Lung (tissue), 12 donors: Measurements from ENCODE around the gene EEF1A2. TPM values are rescaled to one million over a fixed set of nuclear protein-coding genes. Genes with fewer than 3 reads are reported as not detected.

Experiments
- ATAC-seq: fragments of 200-7000 bp; cut with Tn5 transposase; one replicate; pipeline ENCODE4 v1.9.1; 2020; ENCODE audit warnings: moderate number of reproducible peaks; ENCODE audit not compliant: insufficient read depth, low FRiP score
- DNase-seq, 3 donors: peaks; one replicate each; pipeline ENCODE4 v3.0.0-alpha.2; 2013 to 2017
- H3K27ac ChIP-seq, 2 donors: one replicate each; pipeline ENCODE4 v1.5.1; 2013; ENCODE audit warnings: mild to moderate bottlenecking in 2 of 2, moderate library complexity in 2 of 2, control low read depth in 1 of 2, inconsistent platforms in 1 of 2, low read depth in 1 of 2, low read length in 1 of 2
- H3K27me3 ChIP-seq, 3 donors: one replicate each; pipeline ENCODE4 v1.5.1; 2013; ENCODE audit warnings: low read length in 2 of 3; ENCODE audit not compliant: control insufficient read depth in 3 of 3, insufficient read depth in 3 of 3
- H3K36me3 ChIP-seq, 4 donors: one replicate each; pipeline ENCODE4 v1.5.1; 2013; ENCODE audit warnings: low read length in 4 of 4, mild to moderate bottlenecking in 1 of 4, moderate library complexity in 1 of 4; ENCODE audit not compliant: control insufficient read depth in 4 of 4, insufficient read depth in 4 of 4
- H3K4me1 ChIP-seq, 5 donors: one replicate each; pipeline ENCODE4 v1.5.1; 2013; ENCODE audit warnings: low read length in 5 of 5, mild to moderate bottlenecking in 2 of 5, moderate library complexity in 1 of 5; ENCODE audit not compliant: control insufficient read depth in 5 of 5, insufficient read depth in 5 of 5
- H3K4me3 ChIP-seq: one replicate; pipeline ENCODE4 v1.5.1; 2013; ENCODE audit warnings: mild to moderate bottlenecking, control low read depth, moderate library complexity
- H3K9ac ChIP-seq, 2 donors: one replicate each; pipeline ENCODE4 v1.5.1; 2013; ENCODE audit warnings: low read length in 2 of 2, control low read depth in 1 of 2; ENCODE audit not compliant: insufficient read depth in 1 of 2
- H3K9me3 ChIP-seq, 4 donors: one replicate each; pipeline ENCODE4 v1.5.1; 2013; ENCODE audit warnings: low read length in 3 of 4, mild to moderate bottlenecking in 1 of 4, moderate library complexity in 1 of 4; ENCODE audit not compliant: control insufficient read depth in 4 of 4, insufficient read depth in 3 of 4
- whole genome bisulfite sequencing, 2 donors: extraction: QIAGEN DNeasy Blood & Tissue Kit; methylation state at CpG; one replicate each; pipeline ENCODE4 v1.1.7; 2013; 5-methylcytosine and 5-hydroxymethylcytosine counted together
- polyA plus RNA-seq, 2 donors: library from polyadenylated mRNA; stranded (reverse); fragments of 200-250 nt; gene quantifications; one replicate each; pipeline ENCODE4 v1.2.1, GENCODE V29; 2013
- total RNA-seq, 2 donors: library from RNA; depleted of rRNA in 1 of 2; stranded (reverse); fragments of >200 nt in 1 of 2; gene quantifications; one replicate each; pipeline ENCODE4 v1.2.1, GENCODE V29; 2014 to 2021
- TF ChIP-seq, protein P1 (sequence below): IDR thresholded peaks from 2 replicates; pipeline ENCODE4 v1.5.1; 2012; ENCODE audit warnings: mild to moderate bottlenecking; ENCODE audit errors: control extremely low read depth, extremely low read depth
- donor health status: control.
- donor health status: control.
- donor health status: Bipolar disorder and iron deficiency.
- donor health status: healthy.
- donor health status: DM: yes; HTN: yes; CAD: no.

EEF1A2 gene
- total and polyA plus RNA-seq, 4 donors, result 0.47 to 1.9 (median 1.0) TPM

DNA sequence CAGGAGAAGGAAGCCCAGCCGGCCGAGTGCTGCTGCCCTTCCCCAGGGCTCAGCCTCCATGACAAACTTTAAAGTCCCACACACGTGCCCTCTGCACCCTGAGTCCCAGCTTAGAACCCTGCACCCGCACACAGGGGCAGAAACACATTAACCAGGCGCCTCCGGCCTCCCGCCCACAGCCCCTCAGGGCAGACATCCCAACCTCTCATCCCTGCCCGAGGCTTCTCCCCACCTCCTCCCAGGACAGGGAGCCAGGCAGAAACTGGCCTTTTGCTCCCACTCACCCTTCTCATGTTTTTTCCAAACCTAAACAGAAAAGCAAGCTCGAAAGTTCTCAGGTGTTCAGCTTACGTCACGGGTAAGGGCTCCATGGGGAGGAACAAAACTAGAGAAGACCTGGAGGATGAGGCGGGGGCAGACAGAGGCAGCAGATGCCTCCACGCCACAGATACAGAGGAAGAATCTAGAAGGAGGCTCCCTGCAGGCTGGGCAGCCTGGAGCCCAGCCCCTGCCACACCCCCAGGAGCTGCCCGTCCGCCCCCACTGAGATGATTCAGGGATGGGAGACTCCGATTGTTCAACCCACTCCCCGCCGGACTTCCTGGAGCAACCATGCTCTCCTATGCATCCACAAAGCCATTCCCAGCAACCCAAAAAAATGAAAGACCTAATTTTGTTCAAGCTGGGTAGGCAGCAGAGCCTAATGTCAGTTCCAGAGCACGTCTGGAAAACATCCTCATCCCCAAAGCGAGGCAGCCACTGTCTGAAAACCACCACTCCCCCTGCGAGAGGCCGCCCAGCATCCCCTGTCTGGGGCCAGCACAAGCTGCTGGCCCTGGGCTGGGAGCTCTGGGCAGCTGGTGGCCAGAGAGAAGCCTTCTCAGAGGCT lies 35.2 kb downstream of the EEF1A2 start:
- ATAC-seq, result no peak
- no peak for DNase-seq
- WGBS, 2 donors, result 61 to 71% methylated on average over 22 of the region's 22 CpGs
- TF ChIP-seq, protein P1, sequence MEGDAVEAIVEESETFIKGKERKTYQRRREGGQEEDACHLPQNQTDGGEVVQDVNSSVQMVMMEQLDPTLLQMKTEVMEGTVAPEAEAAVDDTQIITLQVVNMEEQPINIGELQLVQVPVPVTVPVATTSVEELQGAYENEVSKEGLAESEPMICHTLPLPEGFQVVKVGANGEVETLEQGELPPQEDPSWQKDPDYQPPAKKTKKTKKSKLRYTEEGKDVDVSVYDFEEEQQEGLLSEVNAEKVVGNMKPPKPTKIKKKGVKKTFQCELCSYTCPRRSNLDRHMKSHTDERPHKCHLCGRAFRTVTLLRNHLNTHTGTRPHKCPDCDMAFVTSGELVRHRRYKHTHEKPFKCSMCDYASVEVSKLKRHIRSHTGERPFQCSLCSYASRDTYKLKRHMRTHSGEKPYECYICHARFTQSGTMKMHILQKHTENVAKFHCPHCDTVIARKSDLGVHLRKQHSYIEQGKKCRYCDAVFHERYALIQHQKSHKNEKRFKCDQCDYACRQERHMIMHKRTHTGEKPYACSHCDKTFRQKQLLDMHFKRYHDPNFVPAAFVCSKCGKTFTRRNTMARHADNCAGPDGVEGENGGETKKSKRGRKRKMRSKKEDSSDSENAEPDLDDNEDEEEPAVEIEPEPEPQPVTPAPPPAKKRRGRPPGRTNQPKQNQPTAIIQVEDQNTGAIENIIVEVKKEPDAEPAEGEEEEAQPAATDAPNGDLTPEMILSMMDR, result no peak
- H3K27ac ChIP-seq, result no peak overlapping the region
- peaks cover 0 to 4% (median 0%) of the 10 kb centered on the region in 5 donors for H3K4me1 ChIP-seq
- no peak overlapping the region for H3K4me3 ChIP-seq
- no peaks in the 10 kb centered on the region for H3K9me3 ChIP-seq
- H3K27me3 ChIP-seq, result peaks cover 0 to 17% (median 6%) of the 10 kb centered on the region in 3 donors
- H3K9ac ChIP-seq, result no peak overlapping the region
- H3K36me3 ChIP-seq, result no peaks in the 10 kb centered on the region

DNA sequence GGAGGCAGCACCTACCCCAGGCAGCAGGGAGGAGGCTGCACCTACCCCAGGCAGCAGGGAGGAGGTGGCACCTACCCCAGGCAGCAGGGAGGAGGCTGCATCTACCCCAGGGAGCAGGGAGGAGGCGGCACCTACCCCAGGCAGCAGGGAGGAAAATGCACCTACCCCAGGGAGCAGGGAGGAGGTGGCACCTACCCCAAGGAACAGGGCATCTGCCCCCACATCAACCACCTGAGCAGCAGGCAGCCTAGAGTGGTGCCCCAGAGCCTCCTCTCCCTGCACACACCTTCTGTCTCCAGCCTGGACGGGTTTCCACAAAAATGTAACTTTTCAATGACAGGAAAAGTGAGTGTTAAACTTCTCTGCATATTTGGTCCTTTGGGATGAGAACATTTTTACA lies 36.6 kb downstream of the EEF1A2 start:
- no peak overlapping the region for H3K4me3 ChIP-seq
- H3K27me3 ChIP-seq, result peaks cover 0 to 14% (median 6%) of the 10 kb centered on the region in 3 donors
- H3K36me3 ChIP-seq, result no peaks in the 10 kb centered on the region

DNA sequence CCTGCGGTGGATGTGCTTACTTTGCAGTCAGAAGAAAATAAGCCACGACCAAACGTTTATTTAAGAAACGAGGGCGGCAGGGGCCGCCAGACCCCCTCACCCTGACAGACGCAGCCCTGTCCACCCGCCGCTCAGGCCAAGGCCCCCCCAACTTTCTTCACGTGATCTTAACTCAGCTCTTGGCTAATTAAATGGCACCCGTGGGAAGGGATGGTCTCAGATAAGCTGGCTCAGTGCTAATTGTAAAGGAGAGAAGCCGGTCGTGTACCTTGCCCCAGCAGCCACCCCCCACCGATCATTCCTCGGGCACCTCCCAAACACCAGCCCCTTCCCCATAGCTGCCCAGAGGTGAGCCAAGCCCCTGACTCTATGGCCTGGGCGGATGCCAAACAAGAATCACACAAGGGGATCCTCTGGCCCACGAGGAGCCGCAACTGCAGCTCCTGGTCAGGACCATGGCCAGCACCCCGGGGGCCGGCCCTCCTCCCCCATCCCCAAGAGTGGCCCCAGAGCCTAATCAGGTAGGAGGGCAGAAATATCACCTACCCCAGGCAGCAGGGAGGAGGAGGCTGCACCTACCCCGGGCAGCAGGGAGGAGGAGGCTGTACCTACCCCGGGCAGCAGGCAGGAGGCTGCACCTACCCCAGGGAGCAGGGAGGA lies 37.6 kb downstream of the EEF1A2 start:
- Histone ChIP-seq H3K4me1 (peaks cover 0 to 17% (median 0%) of the 10 kb centered on the region in 5 donors), H3K36me3 (no peaks in the 10 kb centered on the region), H3K9me3 (peaks cover 0 to 2% (median 0%) of the 10 kb centered on the region in 4 donors), H3K9ac (no peak overlapping the region), H3K27ac (no peak overlapping the region), H3K4me3 (no peak overlapping the region), H3K27me3 (peaks cover 0 to 9% (median 6%) of the 10 kb centered on the region in 3 donors)
- ATAC-seq (no peak), DNase-seq (no peak)
- 38 to 51% methylated on average over 22 of the region's 22 CpGs for WGBS, 2 donors
- TF ChIP-seq, protein P1, result no peak

More for the DNA sequence above, 36.6 kb downstream of the EEF1A2 start:
- 67 to 70% methylated on average over 2 of the region's 2 CpGs for WGBS, 2 donors
- peaks cover 0 to 7% (median 0%) of the 10 kb centered on the region in 5 donors for H3K4me1 ChIP-seq
- H3K9me3 ChIP-seq, result no peaks in the 10 kb centered on the region
- ATAC-seq (no peak), DNase-seq (no peak)
- TF ChIP-seq, protein P1, result no peak
- no peak overlapping the region for H3K9ac ChIP-seq
- H3K27ac ChIP-seq, result no peak overlapping the region
